Neural progenitor cell (in vitro differentiated cells): ENCODE results near the gene PDE6D.

Experiments
- EZH2phosphoT487 ChIP-seq: fragments of 200-600 bp; sonication (generic); IDR thresholded peaks from 2 replicates; pipeline ENCODE4 v1.6.1; 2017; ENCODE audit warnings: antibody characterized with exemption
- TF ChIP-seq, protein P1 (sequence below): fragments of 200-600 bp; sonication (generic); IDR thresholded peaks from 2 replicates; pipeline ENCODE4 v1.5.1; 2017; ENCODE audit warnings: antibody characterized with exemption, mild to moderate bottlenecking

DNA sequence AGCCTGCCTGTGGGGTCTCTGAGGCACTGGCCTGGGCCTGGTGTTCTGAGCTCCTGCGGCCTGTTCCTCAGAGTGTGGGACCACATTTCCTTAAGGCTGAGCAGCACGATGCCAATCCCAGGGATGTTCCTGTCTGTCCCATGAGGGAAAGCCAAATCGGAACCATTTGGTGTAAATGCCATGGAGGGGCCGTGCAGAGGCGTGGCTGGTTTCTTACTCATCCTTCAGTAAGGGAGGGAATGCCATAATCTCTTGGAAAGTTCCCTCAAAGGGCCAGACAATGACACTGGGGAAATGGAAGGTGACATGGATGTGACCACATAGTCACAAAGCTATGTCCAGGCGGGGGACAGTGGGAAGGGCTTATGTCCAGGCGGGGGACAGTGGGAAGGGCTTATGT lies 87.1 kb downstream of the PDE6D start:
- TF ChIP-seq, protein P1, sequence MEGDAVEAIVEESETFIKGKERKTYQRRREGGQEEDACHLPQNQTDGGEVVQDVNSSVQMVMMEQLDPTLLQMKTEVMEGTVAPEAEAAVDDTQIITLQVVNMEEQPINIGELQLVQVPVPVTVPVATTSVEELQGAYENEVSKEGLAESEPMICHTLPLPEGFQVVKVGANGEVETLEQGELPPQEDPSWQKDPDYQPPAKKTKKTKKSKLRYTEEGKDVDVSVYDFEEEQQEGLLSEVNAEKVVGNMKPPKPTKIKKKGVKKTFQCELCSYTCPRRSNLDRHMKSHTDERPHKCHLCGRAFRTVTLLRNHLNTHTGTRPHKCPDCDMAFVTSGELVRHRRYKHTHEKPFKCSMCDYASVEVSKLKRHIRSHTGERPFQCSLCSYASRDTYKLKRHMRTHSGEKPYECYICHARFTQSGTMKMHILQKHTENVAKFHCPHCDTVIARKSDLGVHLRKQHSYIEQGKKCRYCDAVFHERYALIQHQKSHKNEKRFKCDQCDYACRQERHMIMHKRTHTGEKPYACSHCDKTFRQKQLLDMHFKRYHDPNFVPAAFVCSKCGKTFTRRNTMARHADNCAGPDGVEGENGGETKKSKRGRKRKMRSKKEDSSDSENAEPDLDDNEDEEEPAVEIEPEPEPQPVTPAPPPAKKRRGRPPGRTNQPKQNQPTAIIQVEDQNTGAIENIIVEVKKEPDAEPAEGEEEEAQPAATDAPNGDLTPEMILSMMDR = no peak
- TF ChIP-seq EZH2phosphoT487 = no peak
